Endothelial cell of umbilical vein (primary cell): ENCODE results near the gene CAMP. TPM values are rescaled to one million over a fixed set of nuclear protein-coding genes. Genes with fewer than 3 reads are reported as not detected.

Source experiments
- BruUV-seq: library from RNA; stranded (reverse); fragments of 400-500 nt; replicated peaks from 2 replicates; lab custom pipeline; 2021; lab: Mats Ljungman, UMichigan
- CTCF ChIA-PET: fragments of 300-600, 350-600 bp; sonication (Branson Sonifier 250); formaldehyde crosslinking; loops from one replicate; lab custom pipeline; 2021; ENCODE audit warnings: antibody characterized with exemption, inconsistent platforms; lab: Charles Lee
- POLR2A ChIA-PET: fragments of 300-600, 350-600 bp; sonication (Branson Sonifier 250); formaldehyde crosslinking; loops from one replicate; lab custom pipeline; 2021; ENCODE audit warnings: antibody characterized with exemption, inconsistent platforms; lab: Charles Lee
- DNase-seq: peaks from one replicate; pipeline ENCODE4 v3.0.0-alpha.2; 2011; ENCODE audit warnings: low read depth, low spot score
- FAIRE-seq: peaks from 2 replicates; lab custom pipeline; 2011; peaks lifted over from hg19 to GRCh38; lab: Jason Lieb, UNC
- H2AFZ ChIP-seq: 2 replicates; pipeline ENCODE4 v1.6.0; 2012; ENCODE audit warnings: low read depth, low read length, control low read depth, inconsistent platforms
- H3K27ac ChIP-seq: 2 replicates; pipeline ENCODE4 v1.5.1; 2011; ENCODE audit warnings: low read depth, mild to moderate bottlenecking, control low read depth, low read length, moderate library complexity; ENCODE audit not compliant: insufficient read depth
- H3K27me3 ChIP-seq, 2 experiments: 2 replicates each; pipeline versions ENCODE4 v1.6.0 to v1.6.1; 2011; ENCODE audit warnings: low read length in 2 of 2, mixed read lengths in 1 of 2; ENCODE audit not compliant: control insufficient read depth in 2 of 2, insufficient read depth in 2 of 2
- H3K36me3 ChIP-seq, 2 experiments: 2 replicates in 1 of 2; 3 replicates in 1 of 2; pipeline ENCODE4 v1.5.1; 2011; ENCODE audit warnings: low read length in 2 of 2, mild to moderate bottlenecking in 1 of 2, moderate library complexity in 1 of 2; ENCODE audit not compliant: control insufficient read depth in 2 of 2, insufficient read depth in 2 of 2; ENCODE audit errors: extremely low read depth in 1 of 2
- H3K4me1 ChIP-seq: 3 replicates; pipeline ENCODE4 v1.5.1; 2011; ENCODE audit warnings: mild to moderate bottlenecking, low read length; ENCODE audit not compliant: control insufficient read depth, insufficient read depth; ENCODE audit errors: extremely low read depth
- H3K4me2 ChIP-seq: 2 replicates; pipeline ENCODE4 v1.6.1; 2011; ENCODE audit warnings: low read length, control low read depth, mixed read lengths; ENCODE audit not compliant: insufficient read depth
- H3K4me3 ChIP-seq, 3 experiments: fragments of 200-600 bp in 1 of 3; sonication (generic), shearing (Covaris generic) in 1 of 3; replicated peaks in 1 of 3; 2 replicates each; pipeline ENCODE4 v1.5.1; 2011 to 2016; ENCODE audit warnings: control low read depth in 3 of 3, low read length in 3 of 3, mild to moderate bottlenecking in 2 of 3, inconsistent platforms in 1 of 3, low read depth in 1 of 3, moderate library complexity in 1 of 3; ENCODE audit not compliant: insufficient read depth in 1 of 3
- H3K79me2 ChIP-seq: 2 replicates; pipeline ENCODE4 v1.6.0; 2012; ENCODE audit warnings: low read length, inconsistent platforms; ENCODE audit not compliant: control insufficient read depth, insufficient read depth
- H3K9ac ChIP-seq: replicated peaks from 2 replicates; pipeline ENCODE3; 2011; ENCODE audit warnings: low read length, control low read depth; ENCODE audit not compliant: insufficient read depth; ENCODE audit errors: extremely low read depth
- H3K9me1 ChIP-seq: replicated peaks from 3 replicates; pipeline ENCODE4 v1.6.0; 2011; ENCODE audit warnings: mild to moderate bottlenecking, low read length; ENCODE audit not compliant: control insufficient read depth, insufficient read depth; ENCODE audit errors: extremely low read depth
- H3K9me3 ChIP-seq: replicated peaks from 2 replicates; pipeline ENCODE4 v1.5.1; 2012; ENCODE audit warnings: low read length, inconsistent platforms; ENCODE audit not compliant: control insufficient read depth, insufficient read depth
- H4K20me1 ChIP-seq: replicated peaks from 2 replicates; pipeline ENCODE3; 2011; ENCODE audit warnings: mild to moderate bottlenecking, low read length; ENCODE audit not compliant: control insufficient read depth, insufficient read depth; ENCODE audit errors: extremely low read depth
- CTCF ChIP-seq, 2 donors: IDR thresholded peaks; 1 replicate in 1 of 2; 2 replicates in 1 of 2; pipeline ENCODE4 v1.5.1; 2011; ENCODE audit warnings: low read length in 2 of 2, mild to moderate bottlenecking in 2 of 2, moderate library complexity in 2 of 2, control low read depth in 1 of 2, inconsistent platforms in 1 of 2, low read depth in 1 of 2; ENCODE audit not compliant: insufficient read depth in 1 of 2; ENCODE audit errors: extremely low read depth in 1 of 2
- EZH2 ChIP-seq: IDR thresholded peaks from 2 replicates; pipeline ENCODE4 v1.6.1; 2012; ENCODE audit warnings: borderline replicate concordance, low read depth, mild to moderate bottlenecking, moderate library complexity, low read length, inconsistent platforms; ENCODE audit not compliant: severe bottlenecking
- FOS ChIP-seq: IDR thresholded peaks from 2 replicates; pipeline ENCODE4 v1.6.1; 2011; ENCODE audit warnings: mild to moderate bottlenecking, low read length, moderate library complexity, borderline replicate concordance; ENCODE audit not compliant: insufficient read depth
- GATA2 ChIP-seq: IDR thresholded peaks from 2 replicates; pipeline ENCODE4 v1.7.0; 2011; ENCODE audit warnings: low read depth, mild to moderate bottlenecking, moderate library complexity, mixed read lengths, low read length; ENCODE audit not compliant: insufficient read length, insufficient read depth
- JUN ChIP-seq: IDR thresholded peaks from 2 replicates; pipeline ENCODE4 v1.6.1; 2011; ENCODE audit warnings: borderline replicate concordance, low read depth; ENCODE audit not compliant: insufficient read length, insufficient read depth
- MAX ChIP-seq: IDR thresholded peaks from 2 replicates; pipeline ENCODE4 v1.6.1; 2011; ENCODE audit not compliant: insufficient read depth, insufficient read length
- POLR2A ChIP-seq: IDR thresholded peaks from 2 replicates; pipeline ENCODE4 v1.6.1; 2012; ENCODE audit warnings: low read depth, mild to moderate bottlenecking, control low read depth, low read length
- dilution Hi-C: fragments of 300-500 bp; cut with MboI; formaldehyde crosslinking; loops from one replicate; pipeline ENCODE4 v1.15.0; 2019; ENCODE audit warnings: low sequenced_read_pairs; ENCODE audit not compliant: extremely low pct_ligation_motif_present
- intact Hi-C: fragments of 100-400 bp; cut with micrococcal nuclease; formaldehyde crosslinking; loops from one replicate; pipeline ENCODE4 v1.10.0; 2022
- polyA plus RNA-seq, 4 experiments: library from polyadenylated mRNA; depleted of rRNA in 3 of 4; stranded (reverse) in 3 of 4; unstranded in 1 of 4; fragments of >200 nt; gene quantifications; 2 replicates each; pipeline versions ENCODE4 v1.2.1 to v1.2.3, GENCODE V29; 2011 to 2012; ENCODE audit warnings: missing spikeins in 1 of 4
- total RNA-seq: library from RNA; stranded (reverse); gene quantifications from 2 replicates; pipeline ENCODE4 v1.2.3, GENCODE V29; 2021

The CAMP gene
- total and polyA plus RNA-seq, 2 donors (not counting 3 experiments of a cell fraction or from before 2014, with no cell fraction given), result not detected

GRCh38 chr3:48214225-48214624, 9.1 kb upstream of the CAMP start:
- no peak overlapping the region for H3K27ac ChIP-seq
- TF ChIP-seq CTCF (IDR thresholded peaks at IDR 0.05; ENCODE audit: extremely low read depth in 1 of 2, insufficient read depth in 1 of 2, low read depth in 1 of 2, low read length in 2 of 2) (no peak), FOS (no peak), POLR2A (no peak), GATA2 (no peak), JUN (no peak), EZH2 (no peak), MAX (no peak)
- no peaks in the 10 kb centered on the region for H4K20me1 ChIP-seq
- intact Hi-C loops (no loop called here), dilution Hi-C loops (no loop called here)
- H2AFZ ChIP-seq, result no peak overlapping the region
- DNase-seq, result no peak
- H3K4me1 ChIP-seq, result no peaks in the 10 kb centered on the region
- H3K9me3 ChIP-seq, result no peaks in the 10 kb centered on the region
- no peaks in the 10 kb centered on the region for H3K36me3 ChIP-seq
- no peak overlapping the region for H3K9ac ChIP-seq
- H3K9me1 ChIP-seq, result no peaks in the 10 kb centered on the region
- H3K4me3 ChIP-seq, result no peak overlapping the region
- POLR2A ChIA-PET, result no interaction called here
- FAIRE-seq, result no peak
- H3K27me3 ChIP-seq, result peaks cover 0 to 9% of the 10 kb centered on the region in 2 experiments
- CTCF ChIA-PET, result interaction anchor here (1.0 kb wide), 1 partner anchor 222 kb away, joined by 4 read pairs; no protein-coding TSS in a partner anchor
- H3K4me2 ChIP-seq, result no peak overlapping the region
- H3K79me2 ChIP-seq, result no peaks in the 10 kb centered on the region
- BruUV-seq, result no TSS peak
